Spleen (tissue), 7 donors: ENCODE data around the gene CARD19.

Experiments used
- POLR2A ChIP-seq, 3 donors: fragments of 450-650 bp; IDR thresholded peaks; one replicate each; pipeline ENCODE4 v1.5.1; 2017; ENCODE audit warnings: antibody characterized with exemption in 3 of 3, mild to moderate bottlenecking in 1 of 3
- TF ChIP-seq, protein P1 (sequence below), 11 experiments: fragments of 200-600 bp in 7 of 11; fragments of 450-650 bp in 4 of 11; sonication (generic) in 4 of 11; IDR thresholded peaks in 8 of 11; conservative IDR thresholded peaks in 3 of 11; 1 replicate in 7 of 11; 2 replicates in 4 of 11; pipeline versions ENCODE4 v1.4.0 to v1.8.0; 2016 to 2021; ENCODE audit warnings: antibody characterized with exemption in 11 of 11, inconsistent platforms in 4 of 11, mild to moderate bottlenecking in 1 of 11
- donor health status: DM: no; HTN: no; CAD: no; lungs with moderate emphysema.
- donor health status: DM: no; HTN: no; CAD: no.
- donor health status: DM: no; HTN: no; CAD: no.

- TF ChIP-seq, protein P1, sequence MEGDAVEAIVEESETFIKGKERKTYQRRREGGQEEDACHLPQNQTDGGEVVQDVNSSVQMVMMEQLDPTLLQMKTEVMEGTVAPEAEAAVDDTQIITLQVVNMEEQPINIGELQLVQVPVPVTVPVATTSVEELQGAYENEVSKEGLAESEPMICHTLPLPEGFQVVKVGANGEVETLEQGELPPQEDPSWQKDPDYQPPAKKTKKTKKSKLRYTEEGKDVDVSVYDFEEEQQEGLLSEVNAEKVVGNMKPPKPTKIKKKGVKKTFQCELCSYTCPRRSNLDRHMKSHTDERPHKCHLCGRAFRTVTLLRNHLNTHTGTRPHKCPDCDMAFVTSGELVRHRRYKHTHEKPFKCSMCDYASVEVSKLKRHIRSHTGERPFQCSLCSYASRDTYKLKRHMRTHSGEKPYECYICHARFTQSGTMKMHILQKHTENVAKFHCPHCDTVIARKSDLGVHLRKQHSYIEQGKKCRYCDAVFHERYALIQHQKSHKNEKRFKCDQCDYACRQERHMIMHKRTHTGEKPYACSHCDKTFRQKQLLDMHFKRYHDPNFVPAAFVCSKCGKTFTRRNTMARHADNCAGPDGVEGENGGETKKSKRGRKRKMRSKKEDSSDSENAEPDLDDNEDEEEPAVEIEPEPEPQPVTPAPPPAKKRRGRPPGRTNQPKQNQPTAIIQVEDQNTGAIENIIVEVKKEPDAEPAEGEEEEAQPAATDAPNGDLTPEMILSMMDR (IDR thresholded peaks at IDR 0.05 in 8 of 11, conservative IDR thresholded peaks at IDR 0.05 in 3 of 11), result no peak
- no peak for TF ChIP-seq POLR2A (IDR thresholded peaks at IDR 0.05)
These were observed 3.6 kb upstream of the CARD19 start for GRCh38 chr9:93092251-93092991.
